Gastrocnemius medialis (tissue), 4 donors: Measurements from ENCODE around the gene CTDSPL. TPM values are rescaled to one million over a fixed set of nuclear protein-coding genes. Genes with fewer than 3 reads are reported as not detected.
A peak's percentile ranks its signal among the peaks of the same experiment; 100 is the strongest.

ENCODE experiments used
- ATAC-seq, 2 donors: fragments of 150-250 bp; one replicate each; pipeline ENCODE4 v1.9.1; 2016
- DNase-seq, 2 donors: peaks; one replicate each; pipeline ENCODE4 v3.0.0-alpha.2; 2019
- H3K27ac ChIP-seq, 4 donors: fragments of 200-600 bp; sonication (generic); 1 replicate in 1 of 4; 2 replicates in 3 of 4; pipeline ENCODE4 v1.5.1; 2016 to 2018; ENCODE audit warnings: mild to moderate bottlenecking in 2 of 4, moderate library complexity in 1 of 4
- H3K27me3 ChIP-seq, 3 donors: fragments of 200-600 bp; sonication (generic) in 2 of 3; 1 replicate in 1 of 3; 2 replicates in 2 of 3; pipeline versions ENCODE4 v1.5.1 to v1.6.0; 2016 to 2019; ENCODE audit warnings: mild to moderate bottlenecking in 1 of 3, moderate library complexity in 1 of 3
- H3K36me3 ChIP-seq, 2 donors: fragments of 200-600 bp; sonication (generic) in 1 of 2; one replicate each; pipeline ENCODE4 v1.5.1; 2017 to 2018
- H3K4me1 ChIP-seq, 2 donors: fragments of 200-600 bp; sonication (generic) in 1 of 2; one replicate each; pipeline ENCODE4 v1.5.1; 2016 to 2017; ENCODE audit warnings: mild to moderate bottlenecking in 2 of 2
- H3K4me3 ChIP-seq, 4 donors: fragments of 200-600 bp; sonication (generic) in 3 of 4; 1 replicate in 1 of 4; 2 replicates in 3 of 4; pipeline ENCODE4 v1.5.1; 2016 to 2019; ENCODE audit warnings: mild to moderate bottlenecking in 2 of 4
- H3K9me3 ChIP-seq, 3 donors: fragments of 200-600 bp; sonication (generic) in 2 of 3; 1 replicate in 1 of 3; 2 replicates in 2 of 3; pipeline ENCODE4 v1.5.1; 2016 to 2019
- CTCF ChIP-seq, 5 experiments: fragments of 450-650 bp in 3 of 5; fragments of 200-600 bp in 2 of 5; sonication (generic) in 2 of 5; IDR thresholded peaks in 4 of 5; conservative IDR thresholded peaks in 1 of 5; 1 replicate in 4 of 5; 2 replicates in 1 of 5; pipeline ENCODE4 v1.5.1; 2016 to 2019; ENCODE audit warnings: antibody characterized with exemption in 5 of 5, mild to moderate bottlenecking in 3 of 5, moderate library complexity in 3 of 5
- POLR2A ChIP-seq, 2 donors: fragments of 450-650 bp; IDR thresholded peaks; one replicate each; pipeline ENCODE4 v1.6.1; 2017; ENCODE audit warnings: antibody characterized with exemption in 2 of 2, mild to moderate bottlenecking in 2 of 2, moderate library complexity in 2 of 2
- in situ Hi-C, 4 donors: fragments of 200-750 bp; cut with MboI; loops; one replicate each; pipeline versions ENCODE4 v1.15.0 to v1.8.0; 2017; ENCODE audit warnings: low sequenced_read_pairs in 4 of 4
- intact Hi-C: fragments of 100-400 bp; cut with DNase I; formaldehyde crosslinking; loops from one replicate; pipeline ENCODE4 v1.15.1; 2023; ENCODE audit warnings: low total_unique reads
- total RNA-seq, 4 donors: library from RNA; depleted of rRNA; stranded (reverse); fragments of >200 nt; gene quantifications; one replicate each; pipeline versions ENCODE4 v1.1.0 to v1.2.3, GENCODE V29; 2016

The CTDSPL gene
- total RNA-seq, 4 donors from 2014 or later = 12.1 to 23.1 (median 14.6) TPM

- DNase-seq = no peak
- Histone ChIP-seq H3K9me3 (no peaks in the 10 kb centered on the region), H3K4me1 (peaks cover 19 to 27% of the 10 kb centered on the region in 2 donors), H3K36me3 (no peaks in the 10 kb centered on the region), H3K27me3 (no peaks in the 10 kb centered on the region), H3K27ac (peak overlapping the region in 3 of 4 donors; percentile 0 to 56 (median 8)), H3K4me3 (no peak overlapping the region)
- TF ChIP-seq POLR2A (IDR thresholded peaks at IDR 0.05) (no peak), CTCF (IDR thresholded peaks at IDR 0.05 in 4 of 5, conservative IDR thresholded peaks at IDR 0.05 in 1 of 5) (no peak)
- ATAC-seq = peak in 1 of 2 donors; percentile 67
- intact Hi-C loops (no loop called here), in situ Hi-C loops (loop anchor here in 2 of 4 donors (10.0 kb wide), 1 partner anchor 108 kb away; no protein-coding TSS in a partner anchor)
Measured at GRCh38 chr3:37963016-37963415, 101.3 kb downstream of the CTDSPL start.

GRCh38 chr3:37963635-37964034 is 102.0 kb downstream of the CTDSPL start:
- intact Hi-C loops = no loop called here
- H3K27me3 ChIP-seq = no peaks in the 10 kb centered on the region
- TF ChIP-seq POLR2A (IDR thresholded peaks at IDR 0.05) (no peak), CTCF (IDR thresholded peaks at IDR 0.05 in 4 of 5, conservative IDR thresholded peaks at IDR 0.05 in 1 of 5) (no peak)
- no peak overlapping the region for H3K4me3 ChIP-seq
- H3K4me1 ChIP-seq = peaks cover 19 to 27% of the 10 kb centered on the region in 2 donors
- no peaks in the 10 kb centered on the region for H3K36me3 ChIP-seq
- H3K27ac ChIP-seq = peak overlapping the region in 2 of 4 donors; percentile 8 to 56
- DNase-seq (no peak), ATAC-seq (peak in 1 of 2 donors; percentile 60)
- no peaks in the 10 kb centered on the region for H3K9me3 ChIP-seq
- in situ Hi-C loops = loop anchor here in 2 of 4 donors (10.0 kb wide), 1 partner anchor 109 kb away; no protein-coding TSS in a partner anchor

- Histone ChIP-seq H3K27ac (no peak overlapping the region), H3K27me3 (no peaks in the 10 kb centered on the region), H3K36me3 (no peaks in the 10 kb centered on the region), H3K4me1 (peaks cover 19 to 31% of the 10 kb centered on the region in 2 donors), H3K4me3 (no peak overlapping the region), H3K9me3 (no peaks in the 10 kb centered on the region)
- no peak for DNase-seq
- intact Hi-C loops (no loop called here), in situ Hi-C loops (loop anchor here in 2 of 4 donors (10.0 kb wide), 1 partner anchor 109 kb away; no protein-coding TSS in a partner anchor)
- ATAC-seq = no peak
- TF ChIP-seq CTCF (IDR thresholded peaks at IDR 0.05 in 4 of 5, conservative IDR thresholded peaks at IDR 0.05 in 1 of 5) (no peak), POLR2A (IDR thresholded peaks at IDR 0.05) (no peak)
Measured at GRCh38 chr3:37964146-37964545, 102.5 kb downstream of the CTDSPL start.

- ATAC-seq (no peak), DNase-seq (no peak)
- Histone ChIP-seq H3K36me3 (no peaks in the 10 kb centered on the region), H3K27me3 (no peaks in the 10 kb centered on the region), H3K4me3 (no peak overlapping the region), H3K4me1 (peaks cover 25 to 35% of the 10 kb centered on the region in 2 donors), H3K9me3 (no peaks in the 10 kb centered on the region), H3K27ac (no peak overlapping the region)
- intact Hi-C loops = no loop called here
- no peak for TF ChIP-seq CTCF (IDR thresholded peaks at IDR 0.05 in 4 of 5, conservative IDR thresholded peaks at IDR 0.05 in 1 of 5)
- TF ChIP-seq POLR2A (IDR thresholded peaks at IDR 0.05) = no peak
- in situ Hi-C loops = loop anchor here in 2 of 4 donors (10.0 kb wide), 1 partner anchor 110 kb away; no protein-coding TSS in a partner anchor
Measured at GRCh38 chr3:37964716-37965115, 103.0 kb downstream of the CTDSPL start.
